B cell (primary cell): ENCODE data around the gene MED27.

Experiments used
- CTCF ChIP-seq: fragments of 200-600 bp; IDR thresholded peaks from one replicate; pipeline ENCODE4 v1.8.0; 2022; ENCODE audit warnings: antibody characterized with exemption, mild to moderate bottlenecking
- EZH2 ChIP-seq: IDR thresholded peaks from 2 replicates; pipeline ENCODE4 v1.6.1; 2012; ENCODE audit warnings: borderline replicate concordance, low read depth, mild to moderate bottlenecking, moderate library complexity, low read length; ENCODE audit not compliant: insufficient read depth, poor library complexity, severe bottlenecking

GRCh38 chr9:131972889-131973288 lies 106.8 kb downstream of the MED27 start:
- TF ChIP-seq EZH2 (no peak), CTCF (no peak)
